CD14-positive monocyte (primary cell): ENCODE results near the gene NTRK2. TPM values are rescaled to one million over a fixed set of nuclear protein-coding genes. Genes with fewer than 3 reads are reported as not detected.

Experiments
- DNase-seq, 3 donors: peaks; one replicate each; pipeline ENCODE4 v3.0.0-alpha.2; 2011 to 2022
- H2AFZ ChIP-seq: 2 replicates; pipeline ENCODE4 v1.6.0; 2012; ENCODE audit warnings: mild to moderate bottlenecking, low read depth, low read length, inconsistent platforms; ENCODE audit not compliant: insufficient read depth, poor library complexity, severe bottlenecking
- H3K27ac ChIP-seq, 2 donors: 1 replicate in 1 of 2; 2 replicates in 1 of 2; pipeline ENCODE4 v1.5.1; 2012 to 2013; ENCODE audit warnings: low read length in 2 of 2, control low read depth in 1 of 2, inconsistent platforms in 1 of 2, low read depth in 1 of 2, mild to moderate bottlenecking in 1 of 2
- H3K27me3 ChIP-seq, 2 donors: one replicate each; pipeline versions ENCODE4 v1.6.0 to v1.6.1; 2011 to 2013; ENCODE audit warnings: low read length in 2 of 2; ENCODE audit not compliant: control insufficient read depth in 2 of 2, insufficient read depth in 2 of 2
- H3K36me3 ChIP-seq, 2 donors: replicated peaks in 1 of 2; 1 replicate in 1 of 2; 2 replicates in 1 of 2; pipeline versions ENCODE4 v1.5.1 to v1.6.1; 2012 to 2013; ENCODE audit warnings: low read length in 2 of 2, control low read depth in 1 of 2, inconsistent platforms in 1 of 2, mild to moderate bottlenecking in 1 of 2; ENCODE audit not compliant: insufficient read depth in 2 of 2, control insufficient read depth in 1 of 2
- H3K4me1 ChIP-seq, 2 donors: 1 replicate in 1 of 2; 2 replicates in 1 of 2; pipeline versions ENCODE4 v1.5.1 to v1.6.1; 2012 to 2013; ENCODE audit warnings: low read length in 2 of 2, control low read depth in 1 of 2, inconsistent platforms in 1 of 2, mild to moderate bottlenecking in 1 of 2, moderate library complexity in 1 of 2; ENCODE audit not compliant: insufficient read depth in 2 of 2, control insufficient read depth in 1 of 2
- H3K4me2 ChIP-seq: replicated peaks from 2 replicates; pipeline ENCODE3; 2012; ENCODE audit warnings: low read length, moderate library complexity, mild to moderate bottlenecking; ENCODE audit not compliant: poor library complexity, severe bottlenecking; ENCODE audit errors: extremely low read depth
- H3K4me3 ChIP-seq, 3 experiments: fragments of 200-600 bp in 1 of 3; sonication (generic) in 1 of 3; replicated peaks in 1 of 3; 1 replicate in 2 of 3; 2 replicates in 1 of 3; pipeline ENCODE4 v1.5.1; 2011 to 2013; ENCODE audit warnings: low read length in 3 of 3, mild to moderate bottlenecking in 3 of 3, control low read depth in 2 of 3, low read depth in 2 of 3, inconsistent platforms in 1 of 3, moderate library complexity in 1 of 3
- H3K79me2 ChIP-seq: 2 replicates; pipeline ENCODE4 v1.6.0; 2012; ENCODE audit warnings: mild to moderate bottlenecking, control low read depth, inconsistent platforms, low read length, moderate library complexity; ENCODE audit not compliant: insufficient read depth
- H3K9ac ChIP-seq: 2 replicates; pipeline ENCODE4 v1.6.0; 2017; ENCODE audit warnings: low read length, mild to moderate bottlenecking; ENCODE audit not compliant: insufficient read depth, poor library complexity, severe bottlenecking
- H3K9me3 ChIP-seq, 2 donors: replicated peaks in 1 of 2; 1 replicate in 1 of 2; 2 replicates in 1 of 2; pipeline versions ENCODE4 v1.5.1 to v1.6.1; 2012 to 2013; ENCODE audit warnings: low read length in 2 of 2, control low read depth in 1 of 2; ENCODE audit not compliant: control insufficient read depth in 1 of 2, insufficient read depth in 1 of 2
- H4K20me1 ChIP-seq: 2 replicates; pipeline ENCODE4 v1.6.0; 2012; ENCODE audit warnings: mild to moderate bottlenecking, low read length, control low read depth, moderate library complexity; ENCODE audit not compliant: insufficient read depth
- H3K27ac Mint-ChIP-seq, 7 donors: one replicate each; pipeline ENCODE4 v1.8.0; 2020; ENCODE audit warnings: mild to moderate bottlenecking in 7 of 7, mixed read lengths in 7 of 7, moderate library complexity in 6 of 7, inconsistent platforms in 2 of 7
- H3K27me3 Mint-ChIP-seq, 3 donors: one replicate each; pipeline ENCODE4 v1.8.0; 2021 to 2022; ENCODE audit warnings: low read depth in 3 of 3, mild to moderate bottlenecking in 3 of 3, mixed read lengths in 3 of 3, moderate library complexity in 3 of 3, inconsistent platforms in 1 of 3
- H3K36me3 Mint-ChIP-seq, 2 donors: one replicate each; pipeline ENCODE4 v1.8.0; 2020; ENCODE audit warnings: mixed read lengths in 2 of 2, inconsistent platforms in 1 of 2, mild to moderate bottlenecking in 1 of 2
- H3K4me1 Mint-ChIP-seq: one replicate; pipeline ENCODE4 v1.8.0; 2020; ENCODE audit warnings: mild to moderate bottlenecking, mixed read lengths
- H3K4me3 Mint-ChIP-seq, 2 donors: one replicate each; pipeline ENCODE4 v1.8.0; 2020; ENCODE audit warnings: mild to moderate bottlenecking in 2 of 2, mixed read lengths in 2 of 2, moderate library complexity in 1 of 2
- H3K9me3 Mint-ChIP-seq, 7 donors: one replicate each; pipeline ENCODE4 v1.8.0; 2020 to 2022; ENCODE audit warnings: mixed read lengths in 7 of 7, mild to moderate bottlenecking in 6 of 7, moderate library complexity in 6 of 7, inconsistent platforms in 2 of 7
- CTCF ChIP-seq: fragments of 200-600 bp; IDR thresholded peaks from one replicate; pipeline ENCODE4 v1.8.0; 2022; ENCODE audit warnings: antibody characterized with exemption, mild to moderate bottlenecking
- WGBS: methylation state at CpG from one replicate; pipeline ENCODE4 v1.1.5; 2013; ENCODE audit warnings: missing lambda C conversion rate; ENCODE audit not compliant: insufficient coverage; 5-methylcytosine and 5-hydroxymethylcytosine counted together
- intact Hi-C, 2 donors: fragments of 100-400 bp; cut with micrococcal nuclease; formaldehyde crosslinking; loops; one replicate each; pipeline versions ENCODE4 v1.15.0 to v1.15.1; 2023
- polyA plus RNA-seq, 3 donors: library from polyadenylated mRNA; depleted of rRNA in 1 of 3; unstranded in 2 of 3; stranded (reverse) in 1 of 3; fragments of 300-500 nt in 2 of 3; fragments of >200 nt in 1 of 3; fragmentation: Illumina TruSeq in 2 of 3; gene quantifications; 1 replicate in 2 of 3; 2 replicates in 1 of 3; pipeline ENCODE4 v1.2.3, GENCODE V29; 2012 to 2021

Gene NTRK2
- polyA plus RNA-seq, 3 donors: not detected

DNA sequence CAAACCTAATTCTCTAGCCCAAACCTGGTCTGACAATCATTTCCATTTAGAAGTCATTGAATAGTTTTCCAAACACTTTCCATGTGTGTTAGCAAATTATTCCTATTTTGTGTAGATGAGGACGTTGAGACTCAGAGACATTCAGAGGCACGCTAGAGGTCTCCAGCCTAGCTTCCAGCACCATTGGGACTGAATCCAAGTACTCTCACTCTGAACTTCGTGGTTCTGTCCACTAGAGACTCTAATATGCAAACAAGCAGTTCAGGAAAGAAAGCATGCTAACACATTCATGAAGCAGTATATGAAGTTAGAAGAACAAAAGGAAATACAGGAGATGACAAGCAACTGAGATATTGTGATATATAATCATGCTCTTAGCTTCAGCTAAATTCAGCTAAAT is 354.8 kb downstream of the NTRK2 start:
- no peak overlapping the region for H3K27ac ChIP-seq
- H3K9me3 ChIP-seq: no peaks in the 10 kb centered on the region
- H3K9me3 Mint-ChIP-seq: peaks cover 0 to 7% (median 4%) of the 10 kb centered on the region in 7 donors
- H3K27me3 Mint-ChIP-seq: peaks cover 0 to 2% (median 0%) of the 10 kb centered on the region in 3 donors
- H3K4me1 ChIP-seq: no peaks in the 10 kb centered on the region
- no peaks in the 10 kb centered on the region for H3K27me3 ChIP-seq
- H2AFZ ChIP-seq: no peak overlapping the region
- H3K9ac ChIP-seq: no peak overlapping the region
- H3K36me3 Mint-ChIP-seq: no peaks in the 10 kb centered on the region
- 90% methylated on average over 2 of the region's 3 CpGs for WGBS
- H3K27ac Mint-ChIP-seq: no peak overlapping the region
- no peaks in the 10 kb centered on the region for H4K20me1 ChIP-seq
- H3K4me3 Mint-ChIP-seq: no peak overlapping the region
- H3K79me2 ChIP-seq: no peaks in the 10 kb centered on the region
- no peak overlapping the region for H3K4me2 ChIP-seq
- H3K4me3 ChIP-seq: no peak overlapping the region
- no peaks in the 10 kb centered on the region for H3K36me3 ChIP-seq
- no peak for TF ChIP-seq CTCF
- no peak for DNase-seq
- intact Hi-C loops: no loop called here
- H3K4me1 Mint-ChIP-seq: no peaks in the 10 kb centered on the region

GRCh38 chr9:85025638-85026037 is 356.1 kb downstream of the NTRK2 start:
- WGBS: no CpG with 5 or more reads among the region's 1 CpG
- no peaks in the 10 kb centered on the region for H4K20me1 ChIP-seq
- H3K27me3 ChIP-seq: no peaks in the 10 kb centered on the region
- no peak overlapping the region for H2AFZ ChIP-seq
- no peak overlapping the region for H3K4me3 ChIP-seq
- intact Hi-C loops: no loop called here
- no peak for DNase-seq
- H3K36me3 ChIP-seq: no peaks in the 10 kb centered on the region
- H3K9ac ChIP-seq: no peak overlapping the region
- H3K4me1 ChIP-seq: no peaks in the 10 kb centered on the region
- no peak overlapping the region for H3K27ac ChIP-seq
- Mint-ChIP-seq H3K4me1 (no peaks in the 10 kb centered on the region), H3K9me3 (peaks cover 0 to 7% (median 3%) of the 10 kb centered on the region in 7 donors), H3K27ac (no peak overlapping the region), H3K4me3 (no peak overlapping the region), H3K36me3 (no peaks in the 10 kb centered on the region), H3K27me3 (no peaks in the 10 kb centered on the region)
- no peak for TF ChIP-seq CTCF
- no peaks in the 10 kb centered on the region for H3K9me3 ChIP-seq
- no peaks in the 10 kb centered on the region for H3K79me2 ChIP-seq
- H3K4me2 ChIP-seq: no peak overlapping the region
